GM21367 (cell line): Measurements from ENCODE around the gene EPGN.
A peak's percentile ranks its signal among the peaks of the same experiment; 100 is the strongest.

ENCODE experiments used
- ATAC-seq: cut with Tn5 transposase; IDR thresholded peaks from one replicate; pipeline ENCODE4 v1.9.1; 2021; ENCODE audit not compliant: unreplicated experiment

EPGN gene

GRCh38 chr4:74307170-74307569, 1.1 kb upstream of the EPGN start:
- no peak for ATAC-seq

- no peak for ATAC-seq
Observed at GRCh38 chr4:74309223-74309622, 953 bp downstream of the EPGN start.

- peak; percentile 73 for ATAC-seq
Observed at GRCh38 chr4:74311696-74312313, 3.5 kb downstream of the EPGN start.

- no peak for ATAC-seq
Observed at GRCh38 chr4:74314329-74314728, 6.1 kb downstream of the EPGN start.

- ATAC-seq, result no peak
Observed at GRCh38 chr4:74314944-74315343, 6.7 kb downstream of the EPGN start.

- ATAC-seq, result no peak
Observed at GRCh38 chr4:74315376-74315775, 7.1 kb downstream of the EPGN start.

GRCh38 chr4:74316397-74316796, 8.1 kb downstream of the EPGN start:
- ATAC-seq, result no peak

GRCh38 chr4:74317616-74318246, 9.5 kb downstream of the EPGN start:
- no peak for ATAC-seq

GRCh38 chr4:74318276-74318675, 10.0 kb downstream of the EPGN start:
- ATAC-seq, result no peak

GRCh38 chr4:74319470-74319869, 11.2 kb downstream of the EPGN start:
- no peak for ATAC-seq

GRCh38 chr4:74320559-74321118, 12.4 kb downstream of the EPGN start:
- peak; percentile 82 for ATAC-seq

- ATAC-seq, result no peak
Observed at GRCh38 chr4:74322301-74322700, 14.0 kb downstream of the EPGN start.

- no peak for ATAC-seq
Observed at GRCh38 chr4:74323663-74324062, 15.4 kb downstream of the EPGN start.

- ATAC-seq, result no peak
Observed at GRCh38 chr4:74324262-74324661, 16.0 kb downstream of the EPGN start.

- no peak for ATAC-seq
Observed at GRCh38 chr4:74325886-74326285, 17.6 kb downstream of the EPGN start.

- no peak for ATAC-seq
Observed at GRCh38 chr4:74327762-74328161, 19.5 kb downstream of the EPGN start.

GRCh38 chr4:74328501-74328900, 20.2 kb downstream of the EPGN start:
- no peak for ATAC-seq

GRCh38 chr4:74329307-74329706, 21.0 kb downstream of the EPGN start:
- no peak for ATAC-seq

- ATAC-seq, result no peak
Observed at GRCh38 chr4:74330295-74330750, 22.1 kb downstream of the EPGN start.

GRCh38 chr4:74331252-74331651, 23.0 kb downstream of the EPGN start:
- no peak for ATAC-seq

GRCh38 chr4:74331944-74332343, 23.7 kb downstream of the EPGN start:
- ATAC-seq, result no peak

GRCh38 chr4:74334636-74335035, 26.4 kb downstream of the EPGN start:
- ATAC-seq, result no peak
